ENCODE measurements around the gene PRKAG2. TPM values are rescaled to one million over a fixed set of nuclear protein-coding genes. Genes with fewer than 3 reads are reported as not detected.

PRKAG2 gene
- total and polyA plus RNA-seq, 2 of the 13 experiments (the other 11 are each of a cell fraction or from before 2014, with no cell fraction given): 0.90 to 1.3 TPM

GRCh38 chr7:151808400-151809145 lies 68.3 kb downstream of the PRKAG2 start (continued):
- TF ChIP-seq ZNF280B (CRISPR knock-in tag; IDR thresholded peaks at IDR 0.05; ENCODE audit: borderline replicate concordance) (no peak), ZNF138 (CRISPR knock-in tag; IDR thresholded peaks at IDR 0.05; ENCODE audit: low read depth) (no peak), BRF2 (CRISPR knock-in tag; IDR thresholded peaks at IDR 0.05) (no peak), KDM2A (CRISPR knock-in tag; IDR thresholded peaks at IDR 0.05; ENCODE audit: borderline replicate concordance, low read depth) (0 out of 2 replicates have a peak, but pooled peaks have one; percentile 24), MAFK (conservative IDR thresholded peaks at IDR 0.05 in 1 of 2, IDR thresholded peaks at IDR 0.05 in 1 of 2; ENCODE audit: low read length in 2 of 2) (peak; percentile 82 to 92), CC2D1A (CRISPR knock-in tag; IDR thresholded peaks at IDR 0.05) (no peak), ZKSCAN8 (CRISPR knock-in tag; IDR thresholded peaks at IDR 0.05; ENCODE audit: borderline replicate concordance) (no peak), FOSL2 (CRISPR knock-in tag; IDR thresholded peaks at IDR 0.05) (no peak), NFE2 (CRISPR knock-in tag; IDR thresholded peaks at IDR 0.05) (no peak), CREM (IDR thresholded peaks at IDR 0.05) (no peak), CREM (CRISPR knock-in tag; IDR thresholded peaks at IDR 0.05) (no peak), ZSCAN21 (CRISPR knock-in tag; IDR thresholded peaks at IDR 0.05; ENCODE audit: borderline replicate concordance) (no peak), MTF2 (CRISPR knock-in tag; IDR thresholded peaks at IDR 0.05; ENCODE audit: borderline replicate concordance) (no peak), YY1 (IDR thresholded peaks at IDR 0.05; ENCODE audit: insufficient read depth, insufficient replicate concordance, low read depth, low read length) (no peak), HNRNPK (IDR thresholded peaks at IDR 0.05; ENCODE audit: low read depth, low read length, poor library complexity, severe bottlenecking) (no peak), GFI1 (CRISPR knock-in tag; IDR thresholded peaks at IDR 0.05; ENCODE audit: borderline replicate concordance) (no peak), FOXK1 (CRISPR knock-in tag; IDR thresholded peaks at IDR 0.05; ENCODE audit: borderline replicate concordance, low read depth) (no peak), ZFP36L2 (CRISPR knock-in tag; IDR thresholded peaks at IDR 0.05) (no peak), ZNF564 (CRISPR knock-in tag; IDR thresholded peaks at IDR 0.05) (peak; percentile 97), ZHX2 (IDR thresholded peaks at IDR 0.05; ENCODE audit: low read depth) (no peak), ZHX2 (CRISPR knock-in tag; IDR thresholded peaks at IDR 0.05; ENCODE audit: borderline replicate concordance) (no peak), NFYC (CRISPR knock-in tag; IDR thresholded peaks at IDR 0.05) (no peak), CEBPG (CRISPR knock-in tag; IDR thresholded peaks at IDR 0.05) (no peak)
